RWPE2 (cell line): Measurements from ENCODE around the gene ALG8.

Source experiments
- ATAC-seq: fragments of 200-7000 bp; cut with Tn5 transposase; 3 replicates; pipeline ENCODE4 v1.9.1; 2021; ENCODE audit warnings: low read depth
- DNase-seq: peaks from one replicate; pipeline ENCODE4 v3.0.0-alpha.2; 2020; ENCODE audit warnings: low spot score
- H3K27ac ChIP-seq: fragments of 450-650 bp; 2 replicates; pipeline ENCODE4 v1.5.1; 2017; ENCODE audit warnings: mild to moderate bottlenecking; ENCODE audit not compliant: poor library complexity, severe bottlenecking
- H3K27me3 ChIP-seq: fragments of 250-450 bp; sonication (Bioruptor Pico); 2 replicates; pipeline ENCODE4 v1.5.1; 2021; ENCODE audit warnings: mild to moderate bottlenecking, moderate library complexity; ENCODE audit not compliant: insufficient read depth, poor library complexity, severe bottlenecking
- H3K36me3 ChIP-seq: fragments of 250-450 bp; sonication (Bioruptor Pico); 2 replicates; pipeline ENCODE4 v1.5.1; 2020; ENCODE audit warnings: low read depth, mild to moderate bottlenecking, moderate library complexity
- H3K4me1 ChIP-seq: fragments of 250-450 bp; sonication (Bioruptor Pico); 2 replicates; pipeline ENCODE4 v1.5.1; 2021; ENCODE audit warnings: mild to moderate bottlenecking, moderate library complexity; ENCODE audit not compliant: insufficient read depth, poor library complexity, severe bottlenecking
- H3K4me3 ChIP-seq: fragments of 250-450 bp; sonication (Bioruptor Pico); 2 replicates; pipeline ENCODE4 v1.5.1; 2021; ENCODE audit warnings: mild to moderate bottlenecking, moderate library complexity; ENCODE audit not compliant: severe bottlenecking
- H3K9me3 ChIP-seq: fragments of 250-450 bp; sonication (Bioruptor Pico); 2 replicates; pipeline ENCODE4 v1.5.1; 2021; ENCODE audit warnings: mild to moderate bottlenecking, moderate library complexity; ENCODE audit not compliant: severe bottlenecking
- CTCF ChIP-seq: fragments of 450-650 bp; IDR thresholded peaks from one replicate; pipeline ENCODE4 v1.5.1; 2017; ENCODE audit warnings: mild to moderate bottlenecking, moderate library complexity; ENCODE audit not compliant: poor library complexity, severe bottlenecking

ALG8 gene

DNA sequence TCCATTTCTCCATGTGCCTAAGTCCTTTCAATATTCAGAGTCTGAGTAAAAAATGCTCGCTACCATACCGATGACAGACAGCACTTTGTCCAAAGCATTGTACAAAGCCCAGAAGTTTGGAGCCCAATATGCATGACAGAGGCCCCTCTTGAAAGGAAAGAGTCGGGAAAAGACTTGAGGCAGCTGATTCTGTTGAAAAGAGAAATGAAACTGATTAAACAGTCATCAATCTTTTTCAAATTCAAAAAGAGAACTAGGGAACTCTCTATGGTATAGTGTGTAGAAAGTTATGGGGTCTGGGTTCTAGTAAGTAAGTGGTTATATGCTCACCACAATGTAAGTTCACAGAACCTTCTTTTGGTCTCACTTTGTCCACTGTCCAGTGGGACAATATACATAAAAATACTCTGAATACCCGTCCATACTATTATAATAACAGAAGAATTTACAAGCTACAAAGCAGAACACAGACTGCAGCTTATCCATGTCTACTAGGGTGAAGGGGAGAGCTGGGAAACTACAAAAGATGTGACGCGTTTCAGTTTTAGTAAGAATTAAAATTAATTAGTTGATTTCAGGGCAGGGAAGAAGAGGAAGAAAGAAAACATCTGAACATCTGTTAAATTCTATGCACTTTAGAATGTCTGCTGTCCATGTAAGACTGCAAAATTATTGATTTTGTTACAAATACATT, 26.7 kb downstream of the ALG8 start:
- no peak for TF ChIP-seq CTCF
- no peak for ATAC-seq
- DNase-seq, result no peak
- no peak overlapping the region for H3K27ac ChIP-seq
- H3K4me3 ChIP-seq, result no peak overlapping the region
- no peaks in the 10 kb centered on the region for H3K4me1 ChIP-seq
- no peaks in the 10 kb centered on the region for H3K9me3 ChIP-seq
- H3K36me3 ChIP-seq, result peaks cover 59% of the 10 kb centered on the region
- H3K27me3 ChIP-seq, result no peaks in the 10 kb centered on the region

- H3K27me3 ChIP-seq, result no peaks in the 10 kb centered on the region
- H3K4me3 ChIP-seq, result no peak overlapping the region
- DNase-seq (no peak), ATAC-seq (no peak)
- H3K27ac ChIP-seq, result no peak overlapping the region
- H3K4me1 ChIP-seq, result no peaks in the 10 kb centered on the region
- no peak for TF ChIP-seq CTCF
- H3K9me3 ChIP-seq, result no peaks in the 10 kb centered on the region
- H3K36me3 ChIP-seq, result peaks cover 55% of the 10 kb centered on the region
These were observed 28.1 kb downstream of the ALG8 start for GRCh38 chr11:78111298-78111697.

- H3K27ac ChIP-seq, result no peak overlapping the region
- TF ChIP-seq CTCF, result no peak
- no peaks in the 10 kb centered on the region for H3K4me1 ChIP-seq
- H3K9me3 ChIP-seq, result no peaks in the 10 kb centered on the region
- peaks cover 52% of the 10 kb centered on the region for H3K36me3 ChIP-seq
- no peaks in the 10 kb centered on the region for H3K27me3 ChIP-seq
- no peak for DNase-seq
- ATAC-seq, result no peak
- H3K4me3 ChIP-seq, result no peak overlapping the region
These were observed 28.6 kb downstream of the ALG8 start for GRCh38 chr11:78110830-78111229.

GRCh38 chr11:78110351-78110750, 29.1 kb downstream of the ALG8 start:
- Histone ChIP-seq H3K4me1 (no peaks in the 10 kb centered on the region), H3K27ac (no peak overlapping the region), H3K27me3 (no peaks in the 10 kb centered on the region), H3K36me3 (peaks cover 48% of the 10 kb centered on the region), H3K4me3 (no peak overlapping the region), H3K9me3 (no peaks in the 10 kb centered on the region)
- ATAC-seq (no peak; the same call in 2 of the 3 replicates), DNase-seq (no peak)
- TF ChIP-seq CTCF, result no peak
